SKM-1 treated with dmso at 0.1 percent for 144 hours (cell line): ENCODE measurements around the gene RFTN1.

Source experiments
- DNase-seq: peaks from one replicate; lab custom pipeline; 2025; ENCODE audit not compliant: unreplicated experiment; lab: John Stamatoyannopoulos, UW

The RFTN1 gene

DNA sequence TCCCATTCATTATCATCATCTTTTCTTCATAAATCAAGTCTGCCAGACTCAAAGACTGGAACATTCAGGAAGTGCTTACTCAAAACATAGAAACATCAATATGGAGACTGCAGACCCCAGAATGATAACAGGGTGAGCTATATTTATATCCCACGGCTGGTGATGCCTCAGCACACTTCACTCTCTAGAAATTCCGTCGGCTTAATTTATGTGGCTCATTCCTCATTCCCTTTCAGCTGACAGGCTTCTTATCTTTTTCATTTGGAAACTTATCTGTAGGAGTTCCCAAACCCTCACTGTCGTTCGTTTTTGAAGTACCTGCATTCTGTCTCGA lies 45.5 kb downstream of the RFTN1 start:
- no peak for DNase-seq

DNA sequence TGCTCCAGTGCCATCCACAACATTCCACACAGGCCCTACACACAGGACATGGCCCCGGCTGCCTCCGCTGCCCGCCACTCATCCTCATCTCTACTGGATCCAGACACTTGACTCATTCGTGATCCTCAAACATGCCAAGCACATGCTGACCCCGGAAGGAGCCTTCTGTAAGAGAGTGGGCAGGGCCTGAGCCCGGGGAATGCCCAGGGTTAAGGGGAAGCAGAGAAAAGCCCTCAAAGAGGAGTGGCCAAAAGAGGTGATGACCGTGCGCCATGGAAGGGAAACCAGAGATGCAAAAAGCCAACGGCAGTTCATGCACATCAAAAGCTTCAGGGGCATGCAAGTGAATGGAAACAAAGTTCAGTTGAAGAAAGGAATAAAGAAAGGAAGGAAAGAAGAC lies 46.1 kb downstream of the RFTN1 start:
- DNase-seq, result no peak

DNA sequence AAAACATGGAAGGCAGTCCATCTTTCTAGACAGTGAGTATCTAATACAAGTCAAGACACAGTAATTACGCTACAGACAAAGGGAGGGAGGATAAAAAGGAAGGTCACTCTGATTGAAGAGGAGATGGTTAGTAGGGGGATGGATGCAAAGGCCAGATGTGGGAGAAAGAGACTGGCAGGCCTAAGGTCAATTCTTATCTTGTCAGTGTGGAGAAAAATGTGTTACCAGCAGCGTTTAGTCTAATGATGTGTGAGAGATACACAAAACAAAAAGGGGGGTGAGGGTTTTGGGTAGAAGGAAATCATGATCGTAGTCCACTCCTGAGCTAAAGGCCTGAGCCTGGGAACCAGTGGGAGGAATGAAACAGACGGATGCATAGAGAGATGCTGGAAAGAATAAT lies 46.7 kb downstream of the RFTN1 start:
- DNase-seq, result no peak

DNA sequence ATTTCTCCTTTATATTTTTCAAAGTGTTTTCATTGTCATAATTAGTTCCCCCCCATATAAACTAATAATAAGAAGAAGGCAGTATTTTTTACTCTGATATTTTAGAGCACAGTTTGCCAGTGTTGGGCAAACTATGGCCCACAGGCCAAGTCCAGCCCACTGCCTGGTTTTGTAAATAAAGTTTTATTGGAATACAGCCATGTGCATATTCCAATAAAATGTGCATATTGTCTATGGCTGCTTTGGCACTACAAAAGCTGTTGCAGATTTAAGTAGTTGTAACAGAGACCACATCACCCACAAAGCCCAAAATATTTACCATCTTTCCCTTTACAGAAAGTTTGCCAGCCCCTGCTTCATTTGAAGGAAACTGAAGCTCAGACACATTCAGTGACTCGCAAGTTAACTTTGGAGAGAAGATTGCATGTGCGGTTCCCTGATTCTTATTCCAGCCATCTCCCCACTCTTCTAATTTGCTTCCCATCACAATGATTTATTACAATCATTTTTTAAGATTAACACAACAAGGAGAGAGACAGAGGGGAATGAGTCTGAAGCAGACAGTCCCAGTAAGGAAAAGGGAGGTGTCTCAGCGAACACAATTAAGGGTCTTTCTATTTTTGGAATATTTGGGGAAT lies 48.9 kb downstream of the RFTN1 start:
- DNase-seq, result no peak

DNA sequence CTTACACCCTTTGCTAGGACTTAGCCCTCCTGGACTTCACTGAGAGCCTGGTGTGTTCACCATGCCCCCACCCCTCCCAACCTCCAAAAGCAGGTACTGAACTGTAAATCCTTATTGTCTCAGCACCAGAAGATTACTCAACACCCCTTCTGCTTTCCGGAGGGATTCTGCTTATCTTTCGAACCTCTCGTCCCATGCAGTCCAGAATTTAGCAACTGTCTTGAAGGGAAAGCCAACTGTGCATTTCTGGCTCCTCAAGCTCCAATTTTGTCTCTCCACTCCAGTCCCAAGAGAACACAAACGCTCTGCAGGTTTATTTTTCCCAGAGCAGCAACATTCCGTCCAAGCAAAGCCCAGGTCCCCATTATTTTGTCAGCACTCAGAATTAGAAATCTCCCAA lies 49.6 kb downstream of the RFTN1 start:
- no peak for DNase-seq

DNA sequence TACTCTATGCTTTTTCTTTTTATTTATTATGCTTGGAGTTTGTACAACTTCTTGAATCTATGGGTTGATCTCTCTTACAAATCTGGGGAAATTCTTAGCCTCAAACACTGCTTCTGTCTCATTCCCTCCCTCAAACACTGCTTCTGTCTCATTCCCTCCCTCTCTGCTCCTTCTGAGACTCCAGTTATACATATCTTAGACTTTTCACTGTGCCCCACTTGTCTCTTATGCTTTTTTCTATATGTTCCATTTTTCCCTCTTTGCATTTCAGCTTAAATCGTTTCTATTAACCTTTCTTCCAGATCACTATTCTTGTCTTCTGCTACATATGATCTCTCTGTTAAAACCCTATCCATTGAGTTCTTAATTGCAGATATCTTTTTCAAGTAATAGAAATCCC lies 50.4 kb downstream of the RFTN1 start:
- DNase-seq, result no peak

DNA sequence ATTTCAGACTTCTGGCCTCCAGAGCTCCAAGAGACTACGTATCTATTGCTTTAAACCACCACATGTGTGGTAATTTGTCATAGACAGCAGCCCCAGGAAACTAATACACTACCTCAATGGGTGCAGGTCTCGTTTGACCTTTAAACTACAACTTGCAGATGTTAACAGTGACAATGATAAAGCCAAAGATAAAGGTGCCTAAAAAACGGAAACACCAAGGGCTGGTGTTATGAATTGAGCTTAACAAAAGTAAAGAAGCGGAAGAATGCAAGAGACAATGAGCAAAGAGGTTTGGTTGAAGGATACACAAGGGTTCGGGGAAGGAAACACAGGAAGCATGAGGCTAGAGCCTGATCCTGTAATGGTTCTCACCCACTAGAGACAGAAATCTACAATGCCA lies 50.8 kb downstream of the RFTN1 start:
- no peak for DNase-seq

DNA sequence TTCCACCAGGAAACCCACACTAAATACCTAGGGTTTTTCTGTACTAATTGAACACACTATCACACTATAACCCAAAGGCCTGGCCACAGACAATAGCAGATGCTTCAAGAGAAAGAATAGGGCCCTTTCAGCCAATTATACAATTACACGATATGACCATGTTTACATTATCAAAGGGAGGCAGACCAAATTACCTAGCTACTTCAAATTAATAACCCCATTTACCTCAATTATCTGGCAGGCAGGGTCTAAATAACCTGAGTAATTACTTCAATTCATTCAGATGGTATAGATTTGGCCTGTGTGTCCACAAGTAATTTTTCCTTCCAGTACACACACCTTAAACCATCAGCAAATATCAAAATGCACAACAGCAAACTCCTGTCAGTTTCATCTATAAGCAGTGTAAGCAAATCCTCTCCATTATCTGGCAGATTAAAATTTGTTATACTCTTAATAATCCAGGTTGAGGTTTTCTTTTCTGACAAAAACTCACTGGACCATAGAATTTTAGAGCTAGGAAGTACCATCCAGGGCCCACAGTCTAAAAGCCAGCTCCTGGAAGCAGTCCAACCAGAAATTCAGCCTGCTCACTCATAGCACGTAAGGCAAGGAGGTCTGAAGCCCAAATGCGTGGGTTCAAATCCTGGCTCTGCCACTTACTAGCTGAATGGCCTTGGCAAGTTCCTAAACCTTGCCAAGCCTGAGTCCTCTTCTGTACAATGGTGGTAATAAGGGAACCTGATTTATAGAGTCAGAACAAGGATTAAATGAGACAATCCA lies 51.8 kb downstream of the RFTN1 start:
- no peak for DNase-seq

DNA sequence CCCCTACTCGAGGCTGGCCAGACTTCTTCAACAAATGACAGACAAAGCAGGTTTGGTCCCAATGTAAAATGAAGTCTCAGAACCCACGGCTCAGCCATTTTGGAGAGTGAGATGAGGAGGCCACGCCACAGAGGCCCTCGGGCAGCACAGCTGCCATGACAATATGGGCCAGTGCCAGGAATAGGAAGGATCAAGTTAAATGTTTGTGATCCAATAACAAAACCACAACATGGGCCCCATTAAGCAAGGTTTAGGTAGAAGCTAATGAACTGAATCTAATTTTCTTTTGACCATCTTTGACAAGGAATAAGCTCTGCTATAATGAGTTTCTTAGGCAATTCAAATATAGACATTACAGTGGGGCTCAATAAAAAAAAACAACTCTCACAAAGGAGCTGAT lies 52.6 kb downstream of the RFTN1 start:
- DNase-seq, result no peak

DNA sequence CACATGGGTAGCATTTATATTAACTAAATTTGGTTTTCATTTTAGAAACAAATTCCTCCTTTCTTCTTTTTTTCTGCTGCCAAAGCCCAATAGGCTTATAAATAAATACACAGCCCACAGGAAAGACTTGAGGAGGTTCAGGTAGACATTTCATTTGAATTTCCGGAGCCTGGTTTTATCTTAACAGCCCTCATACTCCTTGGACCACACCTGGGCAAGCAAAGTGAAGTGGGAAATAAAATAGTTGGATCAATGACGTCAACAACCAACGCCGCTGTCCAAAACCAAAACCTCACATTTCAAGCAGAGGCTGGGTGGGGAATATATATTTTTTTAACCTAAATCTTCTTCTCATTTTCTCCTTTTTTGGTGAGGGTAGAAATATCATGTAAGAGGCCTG lies 53.2 kb downstream of the RFTN1 start:
- no peak for DNase-seq

DNA sequence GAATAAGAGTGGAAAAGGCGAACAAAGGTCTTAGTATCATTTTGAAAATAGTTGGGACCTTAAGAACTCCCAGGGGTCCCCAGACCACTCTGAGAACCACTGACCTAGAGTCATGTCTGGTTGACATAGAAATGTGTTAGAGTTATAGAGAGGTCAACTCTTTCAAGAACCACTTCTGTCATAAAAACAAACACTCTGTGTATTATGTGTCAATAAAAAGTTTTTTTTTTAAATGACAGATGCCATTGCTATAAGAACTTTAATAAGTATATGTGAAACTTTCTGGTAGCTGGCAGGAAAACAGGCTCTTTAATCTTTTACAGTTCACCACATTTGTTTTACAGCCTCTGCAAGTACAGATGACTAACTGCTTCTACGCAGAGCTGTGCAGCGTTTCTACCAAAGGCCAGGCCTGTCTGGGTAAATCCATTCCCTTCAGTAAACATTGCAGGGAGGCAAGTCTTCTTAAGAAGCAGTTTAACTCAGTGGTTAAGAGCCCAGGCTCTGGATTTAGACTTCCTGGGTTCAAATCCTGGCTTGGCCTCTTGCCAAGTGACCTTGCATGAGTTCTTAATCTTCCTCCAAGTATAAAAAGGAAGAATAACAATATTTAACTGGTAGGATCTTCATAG lies 56.6 kb downstream of the RFTN1 start:
- DNase-seq, result no peak

DNA sequence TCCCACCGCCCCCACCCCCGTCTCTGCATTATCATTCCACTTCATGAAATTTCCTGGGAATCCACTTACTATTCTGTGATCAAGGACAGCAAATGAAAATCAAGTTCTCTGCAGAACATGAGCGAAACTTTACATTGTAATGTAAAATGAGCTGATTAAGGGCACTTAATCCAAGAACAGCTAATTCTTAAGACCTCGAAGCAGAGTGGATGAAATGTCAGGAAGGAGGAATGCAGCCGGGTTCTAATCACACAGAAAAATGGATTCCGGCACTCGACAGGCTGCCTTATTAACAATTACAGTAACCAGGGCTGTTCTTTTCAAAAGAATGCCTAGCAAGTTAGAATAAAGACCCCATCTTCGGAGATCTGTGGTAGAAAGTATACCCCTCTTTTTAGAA lies 57.5 kb downstream of the RFTN1 start:
- no peak for DNase-seq

DNA sequence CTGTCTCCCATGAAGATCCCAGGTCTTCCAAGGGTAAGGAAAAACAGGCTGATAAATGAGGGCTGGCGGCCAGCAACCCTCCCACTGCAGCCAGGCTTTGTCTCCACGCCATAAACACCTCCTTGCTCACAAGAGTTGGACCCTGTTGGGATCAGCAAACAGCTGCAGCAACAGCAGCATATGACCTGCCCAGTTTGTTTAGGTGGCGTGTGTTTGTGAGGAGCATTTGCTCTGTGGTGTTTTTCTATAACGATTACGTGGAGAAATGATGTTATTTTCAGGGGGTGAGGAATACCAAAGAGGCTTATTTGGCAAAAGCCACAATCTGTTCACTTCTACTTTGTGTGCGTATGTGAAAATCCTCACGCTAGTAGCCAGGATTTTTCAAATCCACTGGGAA lies 58.5 kb downstream of the RFTN1 start:
- no peak for DNase-seq

DNA sequence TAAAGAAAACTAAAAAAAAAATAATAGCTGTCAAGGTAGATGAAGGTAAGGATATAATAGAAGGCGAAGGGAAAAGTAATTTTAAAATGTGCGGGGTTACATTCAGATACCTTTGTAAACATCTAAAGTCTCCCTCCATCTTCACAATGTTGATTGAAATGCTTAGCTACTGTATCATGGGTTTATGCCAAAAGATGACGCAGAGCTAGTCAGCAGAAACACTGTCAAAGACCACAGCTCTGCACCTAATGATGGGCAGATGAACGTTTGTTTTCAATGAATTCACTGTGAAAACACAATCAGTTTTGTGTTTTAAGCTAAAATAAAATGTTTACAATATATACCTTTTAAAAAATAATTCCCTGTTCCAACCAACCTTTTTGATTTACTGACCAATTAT lies 61.2 kb downstream of the RFTN1 start:
- no peak for DNase-seq

DNA sequence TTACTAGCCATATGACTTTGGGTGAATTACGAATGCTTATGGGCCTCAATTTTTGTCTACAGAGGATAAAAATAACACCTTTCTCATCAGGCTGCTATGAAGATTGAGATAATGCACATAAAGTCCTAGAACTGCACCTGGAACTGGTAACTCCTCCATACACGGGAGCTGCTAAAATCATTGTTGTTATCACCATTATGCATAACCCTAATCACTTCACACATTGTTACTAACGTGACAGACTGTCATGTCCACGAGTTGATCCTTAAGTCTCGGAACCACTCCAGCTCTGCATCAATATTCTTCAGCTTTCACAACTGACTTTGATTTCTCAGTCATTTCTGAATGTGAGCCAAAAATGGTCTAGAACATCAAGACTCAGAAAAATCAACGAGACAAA lies 64.1 kb downstream of the RFTN1 start:
- DNase-seq, result no peak

DNA sequence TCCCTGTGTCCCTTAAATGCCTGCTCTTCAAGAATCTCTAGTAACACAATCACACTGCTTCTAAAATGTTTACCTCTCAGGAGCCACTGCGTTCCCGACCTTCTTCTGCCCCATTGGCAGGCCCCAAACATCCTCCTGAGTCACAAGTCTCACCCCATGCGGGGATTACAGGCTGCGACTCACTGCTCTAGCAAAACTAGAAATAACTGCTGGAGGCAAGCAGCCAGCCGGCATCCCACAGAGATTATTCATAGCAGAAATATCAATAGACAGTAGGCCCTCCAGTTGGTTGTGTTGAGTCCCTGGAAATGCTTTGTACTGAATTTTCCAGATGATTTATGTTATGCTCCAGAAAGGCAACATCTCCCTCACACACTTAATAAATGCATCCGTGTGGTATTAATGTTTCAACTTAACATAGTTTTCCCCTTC lies 64.8 kb downstream of the RFTN1 start:
- DNase-seq, result no peak

DNA sequence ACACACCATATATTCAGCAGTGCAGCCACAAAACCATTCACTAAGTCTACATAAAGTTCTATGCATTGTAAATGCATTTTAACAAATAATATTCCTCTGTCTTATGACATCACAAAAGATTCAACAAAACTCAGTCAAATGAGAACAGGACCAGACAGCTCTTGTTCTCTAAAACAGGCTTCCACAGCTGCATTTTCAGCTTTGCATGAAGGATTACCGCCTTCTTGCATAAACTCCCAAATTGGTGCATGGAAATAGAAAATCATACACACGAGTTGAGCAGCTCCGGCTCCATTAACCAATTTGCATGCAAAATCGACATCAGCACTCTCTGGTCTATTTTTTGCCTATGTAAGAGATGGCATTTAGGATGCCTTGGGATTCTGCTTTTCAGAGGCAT lies 66.4 kb downstream of the RFTN1 start:
- DNase-seq, result no peak

DNA sequence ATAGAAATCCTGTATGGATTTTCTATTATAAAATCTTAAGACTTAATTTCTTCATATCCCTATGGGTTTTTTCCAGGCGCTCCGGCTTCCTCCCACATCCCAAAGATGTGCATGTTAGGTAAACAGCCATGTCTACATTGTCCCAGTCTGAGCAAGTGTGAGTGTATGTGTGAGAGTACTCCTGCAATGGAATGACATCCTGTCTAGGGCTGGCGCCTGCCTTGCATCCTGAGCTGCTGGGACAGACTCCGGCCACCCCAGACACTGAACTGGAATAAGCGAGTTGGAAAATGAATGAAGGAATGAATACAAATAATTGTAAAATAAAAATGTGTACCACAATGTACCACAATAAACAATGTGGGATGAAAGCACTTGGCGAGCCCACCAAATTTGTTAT lies 69.2 kb downstream of the RFTN1 start:
- DNase-seq, result no peak

DNA sequence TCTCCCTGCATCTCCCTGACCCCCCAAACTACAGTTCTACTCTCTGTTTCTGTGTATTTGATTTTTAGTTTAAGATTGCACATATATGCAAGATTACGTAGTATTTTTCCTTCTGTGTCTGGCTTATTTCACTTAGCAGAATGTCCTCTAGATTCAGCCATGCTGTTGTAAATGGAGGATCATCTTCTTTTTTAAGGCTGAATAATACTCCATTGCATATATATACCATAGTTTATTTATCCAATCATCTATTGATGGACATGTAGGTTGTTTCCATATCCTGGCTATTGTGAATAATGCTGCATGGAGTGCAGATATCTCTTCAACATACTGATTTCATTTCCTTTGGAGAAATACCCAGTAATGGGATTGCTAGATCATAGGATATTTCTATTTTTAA lies 70.8 kb downstream of the RFTN1 start:
- no peak for DNase-seq

DNA sequence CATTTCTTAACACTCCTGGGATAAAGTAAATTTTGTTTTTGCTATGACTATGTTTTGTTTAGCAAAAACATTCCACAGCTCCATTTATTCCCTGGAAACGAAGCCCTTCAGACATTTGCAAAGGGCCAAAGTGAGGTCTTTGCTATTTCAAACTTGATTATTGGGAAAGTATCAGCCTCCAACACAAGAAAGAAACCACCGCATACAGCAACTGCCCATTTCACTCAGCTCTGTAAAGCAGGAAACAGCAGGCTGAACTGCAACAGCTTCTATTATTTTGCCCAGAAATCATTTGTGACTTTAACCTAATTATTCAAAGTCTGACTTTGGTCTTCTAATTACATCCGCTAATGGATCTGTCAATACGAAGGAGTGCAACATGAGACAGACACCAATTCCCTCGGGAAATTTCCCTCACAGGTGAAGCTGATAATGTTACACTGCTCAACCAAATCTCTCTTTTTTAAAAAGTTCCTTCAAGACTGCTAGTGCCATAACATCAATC lies 72.1 kb downstream of the RFTN1 start:
- DNase-seq, result no peak

DNA sequence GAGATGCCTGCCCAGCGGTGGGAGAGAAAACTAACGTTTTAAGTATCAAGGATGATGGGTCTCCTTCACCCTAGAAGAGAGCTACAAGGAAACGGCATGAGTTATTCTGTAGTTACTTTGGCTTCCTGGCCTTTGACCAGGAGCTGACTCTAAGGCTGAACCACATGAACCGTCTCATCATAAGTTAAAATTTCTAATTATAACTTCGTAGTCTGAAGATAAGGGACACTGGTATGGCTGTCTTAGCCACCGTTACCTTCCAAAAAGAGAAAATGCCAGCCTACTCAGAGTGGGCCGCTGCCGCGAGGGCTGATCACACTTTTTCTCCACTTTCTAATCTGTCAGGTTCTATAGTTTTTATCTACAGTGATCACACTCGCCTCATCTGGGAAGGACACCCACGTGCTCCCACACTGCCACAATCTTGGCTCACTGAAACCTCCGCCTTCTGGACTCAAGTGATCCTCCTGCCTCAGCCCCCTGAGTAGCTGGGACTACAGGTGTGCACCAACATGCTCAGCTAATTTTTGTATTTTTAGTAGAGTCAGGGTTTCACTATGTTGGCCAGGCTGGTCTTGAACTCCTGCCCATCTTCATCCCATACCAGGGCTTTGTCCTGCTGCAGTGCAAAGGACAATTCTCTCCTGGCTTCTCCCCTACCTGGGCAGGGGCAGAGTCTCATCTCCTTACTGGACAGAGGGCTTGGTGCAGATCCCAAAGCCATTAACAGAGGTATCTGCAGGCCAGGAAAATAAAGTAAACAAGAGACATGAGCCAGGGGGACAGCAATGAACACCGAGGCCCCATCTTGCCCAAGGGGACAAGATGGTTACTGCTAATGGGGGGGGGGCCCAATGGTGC lies 73.4 kb downstream of the RFTN1 start:
- DNase-seq, result no peak
